WERI-Rb-1 (cell line): ENCODE measurements around the gene EFCAB11.
A peak's percentile ranks its signal among the peaks of the same experiment; 100 is the strongest.

Source experiments
- DNase-seq: peaks from one replicate; pipeline ENCODE4 v3.0.0-alpha.2; 2020
- H3K27ac ChIP-seq: fragments of 250-450 bp; sonication (Bioruptor Pico); 2 replicates; pipeline ENCODE4 v1.5.1; 2020; ENCODE audit warnings: mild to moderate bottlenecking, moderate library complexity
- H3K27me3 ChIP-seq: fragments of 250-450 bp; sonication (Bioruptor Pico); 2 replicates; pipeline ENCODE4 v1.5.1; 2021; ENCODE audit warnings: mild to moderate bottlenecking, low read depth, moderate library complexity; ENCODE audit not compliant: insufficient read depth, severe bottlenecking
- H3K36me3 ChIP-seq: fragments of 250-450 bp; sonication (Bioruptor Pico); 2 replicates; pipeline ENCODE4 v1.5.1; 2020; ENCODE audit warnings: mild to moderate bottlenecking, moderate library complexity
- H3K4me3 ChIP-seq: 2 replicates; pipeline ENCODE4 v1.5.1; 2011; ENCODE audit warnings: low read depth, mild to moderate bottlenecking, control low read depth, low read length
- H3K9me3 ChIP-seq: fragments of 250-450 bp; sonication (Bioruptor Pico); 2 replicates; pipeline ENCODE4 v1.5.1; 2021; ENCODE audit warnings: mild to moderate bottlenecking, moderate library complexity; ENCODE audit not compliant: severe bottlenecking
- TF ChIP-seq, protein P1 (sequence below): IDR thresholded peaks from 2 replicates; pipeline ENCODE4 v1.5.1; 2011; ENCODE audit warnings: low read depth, mild to moderate bottlenecking, control low read depth, inconsistent platforms, low read length

EFCAB11 gene

DNA sequence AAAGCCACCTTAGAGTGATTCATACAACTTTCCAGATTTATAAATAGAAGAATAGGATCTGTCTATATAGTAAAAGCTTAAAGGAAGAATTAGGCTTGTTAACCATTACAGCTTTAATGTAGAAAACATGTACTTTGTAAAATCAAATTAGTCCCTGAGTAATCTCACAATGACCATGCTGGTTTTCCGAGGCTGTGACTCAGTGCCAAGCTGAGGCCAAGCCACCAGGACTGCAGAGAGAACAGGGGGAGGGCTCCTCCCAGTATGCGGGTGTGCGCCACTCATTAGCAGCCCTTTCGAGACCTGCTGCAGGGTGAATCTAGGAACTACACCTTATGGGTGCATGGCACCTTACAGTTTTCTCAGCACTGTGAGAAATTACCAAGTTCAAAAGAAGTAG lies 167.0 kb downstream of the EFCAB11 start:
- no peak for DNase-seq
- TF ChIP-seq, protein P1, sequence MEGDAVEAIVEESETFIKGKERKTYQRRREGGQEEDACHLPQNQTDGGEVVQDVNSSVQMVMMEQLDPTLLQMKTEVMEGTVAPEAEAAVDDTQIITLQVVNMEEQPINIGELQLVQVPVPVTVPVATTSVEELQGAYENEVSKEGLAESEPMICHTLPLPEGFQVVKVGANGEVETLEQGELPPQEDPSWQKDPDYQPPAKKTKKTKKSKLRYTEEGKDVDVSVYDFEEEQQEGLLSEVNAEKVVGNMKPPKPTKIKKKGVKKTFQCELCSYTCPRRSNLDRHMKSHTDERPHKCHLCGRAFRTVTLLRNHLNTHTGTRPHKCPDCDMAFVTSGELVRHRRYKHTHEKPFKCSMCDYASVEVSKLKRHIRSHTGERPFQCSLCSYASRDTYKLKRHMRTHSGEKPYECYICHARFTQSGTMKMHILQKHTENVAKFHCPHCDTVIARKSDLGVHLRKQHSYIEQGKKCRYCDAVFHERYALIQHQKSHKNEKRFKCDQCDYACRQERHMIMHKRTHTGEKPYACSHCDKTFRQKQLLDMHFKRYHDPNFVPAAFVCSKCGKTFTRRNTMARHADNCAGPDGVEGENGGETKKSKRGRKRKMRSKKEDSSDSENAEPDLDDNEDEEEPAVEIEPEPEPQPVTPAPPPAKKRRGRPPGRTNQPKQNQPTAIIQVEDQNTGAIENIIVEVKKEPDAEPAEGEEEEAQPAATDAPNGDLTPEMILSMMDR = no peak
- Histone ChIP-seq H3K27me3 (no peaks in the 10 kb centered on the region), H3K36me3 (no peaks in the 10 kb centered on the region), H3K9me3 (no peaks in the 10 kb centered on the region), H3K4me3 (no peak overlapping the region), H3K27ac (no peak overlapping the region)

DNA sequence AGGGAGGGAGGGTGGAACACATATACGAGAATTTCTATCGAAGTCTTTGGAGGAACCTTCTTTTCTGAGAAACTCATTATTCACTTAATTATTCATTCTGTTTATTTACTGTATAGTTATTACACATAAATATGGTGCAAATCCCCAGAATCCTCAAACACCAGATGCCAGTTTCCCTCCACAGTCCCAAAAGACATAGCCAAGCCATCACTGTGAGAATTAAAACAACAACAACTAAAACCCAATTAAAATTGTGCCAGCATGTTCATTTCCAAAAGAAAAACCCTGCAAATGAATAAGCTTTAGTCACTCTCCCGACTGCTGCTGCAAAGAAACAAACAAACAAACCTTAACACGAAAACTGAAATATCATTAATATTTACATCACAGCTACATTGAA lies 173.5 kb downstream of the EFCAB11 start:
- H3K27me3 ChIP-seq = no peaks in the 10 kb centered on the region
- TF ChIP-seq, protein P1 = no peak
- H3K4me3 ChIP-seq = no peak overlapping the region
- DNase-seq = no peak
- H3K9me3 ChIP-seq = no peaks in the 10 kb centered on the region
- no peaks in the 10 kb centered on the region for H3K36me3 ChIP-seq
- no peak overlapping the region for H3K27ac ChIP-seq

DNA sequence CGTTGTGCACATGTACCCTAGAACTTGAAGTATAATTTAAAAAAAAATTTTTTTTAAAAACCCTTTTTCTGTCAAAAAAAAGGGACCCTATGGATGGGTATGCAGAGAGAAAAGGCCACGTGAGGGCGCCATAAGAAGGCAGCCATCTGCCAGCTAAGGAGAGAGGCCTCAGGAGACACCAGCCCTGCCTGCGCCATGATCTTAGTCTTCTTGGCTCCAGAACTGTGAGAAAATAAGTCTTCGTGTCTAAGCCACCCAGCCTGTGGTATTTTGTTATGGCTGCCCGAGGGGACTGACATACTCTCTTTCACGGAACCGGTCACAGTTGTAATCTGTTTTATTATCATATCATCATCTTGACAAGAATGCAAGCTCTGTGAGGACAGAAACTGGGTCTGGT lies 174.8 kb downstream of the EFCAB11 start:
- Histone ChIP-seq H3K27me3 (no peaks in the 10 kb centered on the region), H3K27ac (no peak overlapping the region), H3K4me3 (no peak overlapping the region), H3K9me3 (no peaks in the 10 kb centered on the region), H3K36me3 (no peaks in the 10 kb centered on the region)
- peak; percentile 10 for DNase-seq
- TF ChIP-seq, protein P1 = 0 out of 2 replicates have a peak, but pooled peaks have one; percentile 11

DNA sequence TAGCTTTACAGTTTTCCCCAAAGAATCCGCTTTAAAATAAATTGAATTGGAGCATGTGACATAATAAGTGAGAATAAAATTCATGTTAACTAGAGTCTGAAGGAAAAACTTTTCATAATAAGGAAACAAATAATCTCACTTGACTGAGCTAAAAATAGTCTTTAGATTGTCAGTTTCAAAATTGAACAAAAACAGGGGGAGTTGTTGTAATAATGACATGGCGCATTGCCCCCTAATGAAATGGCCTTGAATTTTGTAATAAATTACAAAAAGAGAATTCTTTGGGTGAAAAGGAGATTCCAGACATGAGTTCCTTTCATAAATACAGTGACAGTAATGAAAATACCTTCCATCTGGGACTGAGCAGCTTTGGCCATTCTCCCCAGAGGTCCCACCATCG lies 178.6 kb downstream of the EFCAB11 start:
- Histone ChIP-seq H3K27ac (no peak overlapping the region), H3K9me3 (no peaks in the 10 kb centered on the region), H3K4me3 (no peak overlapping the region), H3K27me3 (no peaks in the 10 kb centered on the region), H3K36me3 (no peaks in the 10 kb centered on the region)
- DNase-seq = no peak
- TF ChIP-seq, protein P1 = no peak

DNA sequence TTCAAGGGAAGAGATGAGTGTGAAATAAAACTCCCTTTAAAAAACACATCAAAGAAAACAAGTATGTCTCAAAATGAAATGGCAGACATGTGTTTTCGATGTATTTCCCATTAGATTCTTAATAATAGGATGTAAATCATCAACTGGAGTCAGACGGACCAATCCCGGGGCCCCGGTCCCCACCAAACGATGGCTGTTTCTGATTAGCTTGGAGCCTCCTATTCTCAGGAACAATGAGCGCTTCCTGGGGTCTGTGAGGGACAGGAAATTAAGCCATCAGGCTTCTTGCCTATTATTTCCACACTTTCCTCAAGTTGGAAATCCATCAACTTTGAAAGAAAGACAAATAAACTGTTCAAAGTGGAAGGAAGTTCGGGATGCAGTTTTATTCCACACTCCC lies 179.4 kb downstream of the EFCAB11 start:
- TF ChIP-seq, protein P1 = no peak
- no peak for DNase-seq
- H3K36me3 ChIP-seq = no peaks in the 10 kb centered on the region
- H3K27me3 ChIP-seq = no peaks in the 10 kb centered on the region
- H3K4me3 ChIP-seq = no peak overlapping the region
- H3K27ac ChIP-seq = no peak overlapping the region
- H3K9me3 ChIP-seq = no peaks in the 10 kb centered on the region

DNA sequence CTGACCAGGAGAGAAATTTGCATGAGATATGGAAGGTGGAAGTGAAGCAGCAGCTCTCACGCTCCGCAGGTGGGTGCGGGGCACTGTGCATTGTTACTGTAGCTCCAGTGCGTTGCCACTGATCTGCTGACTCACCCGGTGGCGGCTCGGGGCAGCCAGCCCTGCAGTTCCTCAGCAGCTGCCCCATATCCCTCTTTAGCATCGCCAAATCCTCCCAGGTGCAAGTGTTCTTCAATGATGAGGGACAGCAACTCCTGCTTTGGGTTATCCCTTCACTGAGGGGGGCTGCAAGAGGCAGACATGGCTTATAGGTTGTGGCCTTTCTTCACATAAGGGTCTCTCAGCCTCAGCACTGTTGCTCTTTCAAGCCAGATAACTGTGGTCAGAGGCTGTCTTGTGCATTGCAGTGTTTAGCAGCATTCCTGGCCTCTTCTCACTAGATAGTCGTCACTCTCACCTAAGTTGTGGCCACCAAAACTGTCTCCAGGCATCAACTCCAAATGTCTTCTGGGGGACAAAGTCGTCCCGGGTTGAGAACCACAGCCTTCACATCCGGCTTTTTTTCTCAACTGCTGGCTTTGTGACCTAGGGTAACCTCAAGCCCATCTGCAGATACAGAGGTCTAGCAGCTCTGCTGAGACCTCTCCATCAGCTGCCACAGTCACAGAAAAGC lies 180.8 kb downstream of the EFCAB11 start:
- H3K27ac ChIP-seq = no peak overlapping the region
- TF ChIP-seq, protein P1 = no peak

More for the DNA sequence above, 180.8 kb downstream of the EFCAB11 start:
- Histone ChIP-seq H3K9me3 (no peaks in the 10 kb centered on the region), H3K36me3 (no peaks in the 10 kb centered on the region), H3K27me3 (no peaks in the 10 kb centered on the region), H3K4me3 (no peak overlapping the region)
- peak; percentile 35 for DNase-seq
